Measurements from ENCODE around the gene KDM6A. TPM values are rescaled to one million over a fixed set of nuclear protein-coding genes. Genes with fewer than 3 reads are reported as not detected.

KDM6A gene
- polyA plus RNA-seq, 1 of the 3 experiments (the other 2 are of a cell fraction) = 7.4 TPM

- Histone ChIP-seq H3F3A (replicated peaks; ENCODE audit: insufficient read depth) (peaks cover 3% of the 10 kb centered on the region), H3K79me2 (ENCODE audit: insufficient read depth) (peaks cover 100% of the 10 kb centered on the region), H3K27me3 (ENCODE audit: insufficient read depth) (no peaks in the 10 kb centered on the region), H3K36me3 (replicated peaks in 1 of 2; ENCODE audit: control insufficient read depth in 1 of 2, insufficient read depth in 2 of 2, low read length in 1 of 2) (peaks cover 0 to 12% of the 10 kb centered on the region in 2 experiments), H3K9me3 (0 out of 2 replicates have a peak, but pooled peaks cover 4% of the 10 kb centered on the region), H3K4me1 (ENCODE audit: control insufficient read depth in 1 of 2, insufficient read depth in 2 of 2, low read depth in 1 of 2, low read length in 1 of 2) (no peaks in the 10 kb centered on the region; a peak in 1 of 4 replicates), H3K4me3 (ENCODE audit: low read depth in 2 of 2, low read length in 1 of 2) (no peak overlapping the region), H3K9ac (no peak overlapping the region), H2AFZ (ENCODE audit: low read depth) (no peak overlapping the region), H4K20me1 (ENCODE audit: insufficient read depth) (peaks cover 92% of the 10 kb centered on the region), H3K4me2 (no peak overlapping the region), H3K27ac (ENCODE audit: low read depth in 2 of 2, low read length in 1 of 2) (no peak overlapping the region), H3K9me2 (no peaks in the 10 kb centered on the region)
- ChIA-PET POLR2A (no interaction called here), CTCF (no interaction called here)
- TF ChIP-seq GABPA (IDR thresholded peaks at IDR 0.05; ENCODE audit: low read depth) (no peak), USF2 (IDR thresholded peaks at IDR 0.05; ENCODE audit: borderline replicate concordance, low read depth, low read length) (no peak), CTCF (IDR thresholded peaks at IDR 0.05) (no peak), MEF2A (IDR thresholded peaks at IDR 0.05; ENCODE audit: borderline replicate concordance, low read depth) (no peak), TCF12 (IDR thresholded peaks at IDR 0.05) (no peak), NRF1 (IDR thresholded peaks at IDR 0.05; ENCODE audit: low read depth, low read length) (no peak), GATA2 (CRISPR knock-in tag; IDR thresholded peaks at IDR 0.05) (no peak), RAD21 (IDR thresholded peaks at IDR 0.05; ENCODE audit: low read length) (no peak), RXRA (IDR thresholded peaks at IDR 0.05; ENCODE audit: borderline replicate concordance, low read depth) (no peak), USF1 (IDR thresholded peaks at IDR 0.05; ENCODE audit: borderline replicate concordance, low read depth) (no peak), MAX (IDR thresholded peaks at IDR 0.05; ENCODE audit: low read depth) (no peak), RCOR1 (IDR thresholded peaks at IDR 0.05; ENCODE audit: low read length) (no peak), NFIC (IDR thresholded peaks at IDR 0.05; ENCODE audit: borderline replicate concordance) (no peak), FOXJ3 (CRISPR knock-in tag; IDR thresholded peaks at IDR 0.05) (no peak), POLR2AphosphoS5 (IDR thresholded peaks at IDR 0.05; ENCODE audit: low read depth, low read length) (no peak), TEAD4 (IDR thresholded peaks at IDR 0.05; ENCODE audit: borderline replicate concordance, insufficient read depth) (no peak), EZH2phosphoT487 (IDR thresholded peaks at IDR 0.05; ENCODE audit: borderline replicate concordance, low read depth) (no peak), MXI1 (IDR thresholded peaks at IDR 0.05; ENCODE audit: low read depth, low read length) (no peak), REST (IDR thresholded peaks at IDR 0.05; ENCODE audit: low read depth, low read length) (no peak)
- 79% methylated on average over 1 of the region's 1 CpG for WGBS (ENCODE audit: low lambda C conversion rate)
- no peak for DNase-seq
Measured at GRCh38 chrX:44927398-44927797, 54.4 kb downstream of the KDM6A start.
